KOPT-K1 (cell line): ENCODE results near the gene APOD.
"Not testable (repeated sequence)": the region's sequence is repeated elsewhere in the genome, so short reads cannot be mapped to it uniquely, and the experiment has no call there.

Experiments
- H3K27ac ChIP-seq: fragments of 200-600 bp; sonication (generic); 2 replicates; pipeline ENCODE4 v1.5.1; 2016; ENCODE audit warnings: antibody characterized with exemption, mild to moderate bottlenecking, low read depth, low read length; ENCODE audit not compliant: poor library complexity, severe bottlenecking
- H3K36me3 ChIP-seq: fragments of 200-600 bp; sonication (generic); 2 replicates; pipeline ENCODE4 v1.5.1; 2017; ENCODE audit warnings: antibody characterized with exemption, mild to moderate bottlenecking, low read length, moderate library complexity; ENCODE audit not compliant: insufficient read depth
- H3K9me3 ChIP-seq: fragments of 200-600 bp; sonication (generic); 2 replicates; pipeline ENCODE4 v1.5.1; 2017; ENCODE audit warnings: antibody characterized with exemption, low read length, mild to moderate bottlenecking; ENCODE audit not compliant: insufficient read depth, poor library complexity, severe bottlenecking

Gene APOD

DNA sequence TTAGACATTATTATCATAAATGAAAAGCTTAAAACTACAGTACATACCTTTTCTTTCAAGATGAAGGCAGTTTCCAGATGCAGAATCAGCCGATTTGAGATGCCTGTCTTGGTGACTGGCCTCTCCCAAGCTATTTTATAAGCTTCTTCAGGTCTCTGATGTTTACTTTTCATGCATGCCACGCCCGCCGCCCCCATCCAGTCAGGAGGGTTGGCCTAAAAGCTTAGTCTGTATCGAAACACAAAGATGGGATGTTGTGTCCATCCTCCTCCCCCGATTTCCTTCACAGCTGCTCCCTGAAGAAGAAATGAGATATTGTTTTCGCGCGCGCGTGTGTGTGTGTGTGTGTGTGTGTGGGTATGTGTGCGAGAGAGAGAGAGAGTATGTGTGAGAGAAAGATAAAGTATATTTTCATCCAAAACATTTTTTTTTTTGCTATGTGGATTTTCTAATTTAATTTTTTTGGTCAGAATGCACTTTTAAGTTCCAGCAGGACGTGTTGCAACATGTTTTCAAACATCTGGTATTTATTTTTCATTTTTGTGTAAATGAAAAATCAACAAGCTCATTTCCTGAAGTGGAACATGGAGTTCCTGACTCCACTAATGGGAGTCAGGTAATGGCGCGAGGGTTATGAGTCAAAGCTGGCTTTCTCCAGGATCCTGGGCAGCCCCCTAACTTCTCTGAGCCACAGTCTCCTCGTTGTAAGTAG lies at the start of gene APOD:
APOD (minus strand) TSS at position 110 of the 712 bp plus-strand sequence. CDS start 4,479 bp downstream, outside the sequence.
- no peak within 1 kb of the TSS for H3K27ac ChIP-seq
- H3K9me3 ChIP-seq, result no peaks in the 10 kb centered on the region
- H3K36me3 ChIP-seq, result no peaks in the 10 kb centered on the region

GRCh38 chr3:195633351-195633750 lies 49.6 kb upstream of the APOD start:
- H3K27ac ChIP-seq, H3K36me3 ChIP-seq, H3K9me3 ChIP-seq: not testable (repeated sequence)

DNA sequence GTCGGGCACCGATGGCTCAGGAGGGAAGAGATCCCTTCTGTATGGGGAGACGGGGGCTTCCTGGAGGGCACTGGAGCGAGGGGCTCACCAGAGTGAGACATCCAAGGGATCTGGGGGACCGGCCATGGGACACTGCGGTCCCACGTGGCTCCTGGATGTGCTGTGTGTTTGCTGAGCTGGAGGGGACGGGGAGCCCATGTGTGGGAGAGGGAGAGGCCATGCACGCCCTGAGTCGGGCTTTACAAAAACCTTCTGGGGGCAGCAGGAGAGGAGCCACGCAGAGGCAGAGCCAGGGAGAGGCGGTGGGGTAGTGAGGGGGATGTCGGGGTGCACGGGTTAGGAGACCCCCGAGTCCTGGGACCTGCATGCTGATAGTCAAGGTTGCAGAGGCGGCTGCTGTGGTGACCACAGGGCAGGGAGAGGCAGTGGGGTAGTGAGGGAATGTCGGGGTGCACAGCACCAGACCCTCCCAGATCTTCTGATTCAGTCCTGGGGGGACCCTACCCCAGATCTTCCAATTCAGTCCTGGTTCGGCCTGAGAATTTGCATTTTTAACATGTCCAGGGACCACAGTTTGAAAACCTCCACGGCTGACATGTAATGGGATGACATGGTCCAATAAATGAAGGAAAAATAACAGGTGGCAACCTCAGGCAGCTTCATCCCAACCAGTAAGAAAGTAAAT lies 48.9 kb upstream of the APOD start:
- H3K27ac ChIP-seq, H3K36me3 ChIP-seq, H3K9me3 ChIP-seq: not testable (repeated sequence)

DNA sequence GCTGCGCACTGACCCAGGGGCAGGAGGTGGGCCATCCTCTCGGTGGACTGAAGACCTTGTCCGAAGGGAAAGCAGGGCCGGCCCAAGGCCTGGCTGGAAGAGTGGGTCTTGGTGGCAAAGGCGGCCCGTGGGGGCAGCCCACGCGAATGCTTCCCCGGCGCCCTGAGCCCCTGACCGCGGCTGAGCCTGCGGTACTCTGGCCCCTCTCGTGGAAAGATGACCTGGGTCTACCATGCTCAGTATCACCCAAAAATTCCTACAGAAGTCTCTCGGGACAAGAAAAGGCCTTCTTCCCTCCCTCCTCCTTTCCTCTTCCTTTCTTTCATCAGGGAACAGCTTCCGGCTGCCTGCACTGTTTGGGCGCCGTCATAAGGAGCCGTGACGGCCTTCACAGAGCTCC lies 48.3 kb upstream of the APOD start:
- not testable (repeated sequence) for H3K27ac ChIP-seq, H3K36me3 ChIP-seq, H3K9me3 ChIP-seq

DNA sequence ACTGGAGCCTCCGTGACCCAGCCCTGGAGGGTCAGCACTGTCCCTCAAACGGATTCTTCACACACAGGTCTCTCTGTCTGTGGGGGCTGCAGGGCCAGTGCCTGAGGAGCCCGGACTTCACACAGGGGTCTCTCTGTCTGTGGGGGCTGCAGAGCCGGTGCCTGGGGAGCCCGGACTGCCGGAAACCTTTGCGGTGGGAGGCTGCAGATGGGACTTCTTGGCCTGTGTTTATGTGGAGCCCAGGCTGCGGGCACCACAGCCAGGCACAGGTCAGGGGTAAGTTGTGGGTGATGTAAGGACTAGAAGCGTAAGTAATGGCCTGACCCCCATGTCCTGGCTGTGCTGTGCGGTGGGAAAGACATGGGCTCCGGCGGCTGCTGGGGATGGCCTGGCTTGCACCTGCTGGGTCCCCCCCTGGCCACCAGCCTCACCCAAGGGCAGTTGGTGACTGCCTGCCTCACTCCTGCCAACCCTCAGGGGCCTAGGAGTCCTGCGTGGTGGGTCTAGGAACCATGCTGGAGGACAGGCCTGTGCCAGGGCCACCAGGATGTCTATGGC lies 47.3 kb upstream of the APOD start:
- H3K27ac ChIP-seq, result not testable (repeated sequence)

DNA sequence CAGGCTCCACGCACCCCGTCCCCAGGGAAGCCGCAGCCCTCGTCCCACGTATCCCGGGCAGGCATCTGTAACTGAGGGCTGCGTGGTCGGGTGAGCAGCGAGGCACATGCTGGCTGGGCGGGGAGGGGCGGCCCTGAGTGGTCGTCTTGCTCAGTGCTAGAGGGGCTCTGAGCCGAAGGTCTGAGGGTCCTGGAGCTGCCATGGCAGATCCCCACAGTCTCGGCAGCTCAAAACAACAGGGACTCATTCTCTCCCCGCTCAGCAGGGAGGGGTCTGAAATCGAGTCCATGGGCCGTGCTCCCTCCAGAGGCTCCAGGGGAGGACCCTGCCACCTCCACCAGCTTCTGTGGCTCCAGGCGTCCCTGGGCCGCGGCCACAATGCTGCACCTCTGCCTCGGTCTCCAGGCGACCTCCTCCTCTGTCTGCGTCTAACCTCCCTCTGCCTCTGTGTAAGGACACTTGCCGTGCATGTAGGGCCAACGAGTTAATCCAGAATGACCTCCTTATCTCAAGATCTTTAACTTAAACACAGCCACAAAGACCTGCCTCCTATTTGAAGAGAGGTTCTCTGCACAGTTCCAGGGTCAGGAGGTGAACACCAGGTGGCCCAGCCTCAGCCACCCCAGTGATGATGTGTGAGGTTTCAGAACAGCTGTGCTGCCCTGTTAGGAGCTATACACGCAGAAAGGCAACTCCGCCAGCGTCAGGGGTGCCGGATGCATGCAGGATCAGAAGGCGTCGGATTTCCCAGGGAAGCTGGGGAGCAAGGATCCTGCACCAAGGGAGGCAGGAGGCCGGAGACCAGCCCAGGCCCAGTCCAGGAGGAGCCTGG lies 46.6 kb upstream of the APOD start:
- not testable (repeated sequence) for H3K9me3 ChIP-seq, H3K36me3 ChIP-seq
- H3K27ac ChIP-seq, result peak overlapping the region; percentile 28

More for the DNA sequence above, 47.3 kb upstream of the APOD start:
- H3K9me3 ChIP-seq, H3K36me3 ChIP-seq: not testable (repeated sequence)

DNA sequence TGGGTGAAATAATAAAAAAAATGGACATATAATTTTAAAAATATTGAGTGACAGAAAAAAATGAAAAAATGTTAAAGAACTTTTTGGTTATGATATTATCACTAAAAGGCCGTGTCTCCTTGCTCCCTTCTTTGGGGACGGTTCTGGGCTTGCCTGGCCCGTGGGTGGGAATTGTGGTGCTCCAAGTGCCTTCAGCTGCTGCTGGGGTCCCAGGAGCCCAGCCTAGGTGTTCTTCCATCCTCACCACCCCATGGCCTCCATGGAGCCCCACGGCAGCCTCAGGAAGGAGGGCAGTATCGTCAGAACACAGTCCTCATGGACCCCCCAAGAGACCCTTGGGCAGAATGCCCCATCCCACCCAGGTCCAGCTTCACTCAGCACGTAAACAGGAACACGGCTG lies 45.9 kb upstream of the APOD start:
- H3K27ac ChIP-seq, result peak overlapping the region; percentile 28
- H3K36me3 ChIP-seq, H3K9me3 ChIP-seq: not testable (repeated sequence)

DNA sequence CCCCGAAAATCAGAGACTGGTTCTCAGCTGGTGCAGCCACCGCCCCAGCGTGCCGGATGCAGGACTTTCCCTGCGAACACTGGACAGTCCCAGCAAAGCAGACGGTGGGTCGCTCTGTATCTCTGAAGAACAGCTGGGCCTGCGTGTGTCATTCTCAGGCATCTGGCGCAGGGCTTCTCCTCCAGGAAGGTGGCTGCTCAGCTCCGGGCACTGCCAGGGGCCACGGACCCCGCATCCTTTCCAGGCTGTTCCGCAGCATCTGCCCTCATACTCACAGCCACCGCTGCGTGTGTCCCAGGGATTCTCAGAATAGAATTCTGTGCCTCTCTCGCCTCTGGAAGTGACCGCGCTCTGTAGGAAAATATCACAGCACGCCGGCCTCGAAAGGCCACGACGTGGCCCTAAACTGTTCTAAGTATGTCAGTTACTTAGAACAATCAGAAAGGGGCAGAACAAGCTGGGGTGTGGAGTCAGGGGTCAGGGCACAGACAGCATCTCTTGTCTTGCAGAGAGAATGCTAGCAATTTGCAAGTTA lies 44.7 kb upstream of the APOD start:
- not testable (repeated sequence) for H3K9me3 ChIP-seq, H3K27ac ChIP-seq, H3K36me3 ChIP-seq

- not testable (repeated sequence) for H3K9me3 ChIP-seq, H3K27ac ChIP-seq, H3K36me3 ChIP-seq
These were observed 44.0 kb upstream of the APOD start for GRCh38 chr3:195627515-195628385.

GRCh38 chr3:195624603-195625560 lies 41.1 kb upstream of the APOD start:
- H3K9me3 ChIP-seq, H3K36me3 ChIP-seq: not testable (repeated sequence)
- H3K27ac ChIP-seq, result peak overlapping the region; percentile 54

DNA sequence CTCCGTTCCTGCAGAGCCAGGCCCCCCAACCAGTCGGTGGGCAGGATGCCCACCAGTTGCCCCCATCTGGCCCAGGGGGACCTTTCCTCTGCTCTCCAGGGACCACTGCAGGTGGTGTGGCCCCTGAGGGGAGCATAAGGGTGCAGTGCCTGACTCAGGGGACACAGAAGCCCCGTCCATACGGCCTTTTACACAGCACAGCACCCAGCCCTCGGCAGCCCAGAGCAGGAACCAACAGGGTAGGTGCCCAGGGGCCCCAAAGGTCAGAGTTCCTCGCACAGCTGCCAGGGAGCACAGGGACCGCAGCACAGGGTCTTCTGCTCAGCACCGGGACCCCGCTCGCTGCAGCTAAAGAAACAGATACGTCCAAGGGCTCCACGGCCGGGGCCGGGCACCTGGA lies 40.4 kb upstream of the APOD start:
- not testable (repeated sequence) for H3K27ac ChIP-seq, H3K36me3 ChIP-seq, H3K9me3 ChIP-seq

DNA sequence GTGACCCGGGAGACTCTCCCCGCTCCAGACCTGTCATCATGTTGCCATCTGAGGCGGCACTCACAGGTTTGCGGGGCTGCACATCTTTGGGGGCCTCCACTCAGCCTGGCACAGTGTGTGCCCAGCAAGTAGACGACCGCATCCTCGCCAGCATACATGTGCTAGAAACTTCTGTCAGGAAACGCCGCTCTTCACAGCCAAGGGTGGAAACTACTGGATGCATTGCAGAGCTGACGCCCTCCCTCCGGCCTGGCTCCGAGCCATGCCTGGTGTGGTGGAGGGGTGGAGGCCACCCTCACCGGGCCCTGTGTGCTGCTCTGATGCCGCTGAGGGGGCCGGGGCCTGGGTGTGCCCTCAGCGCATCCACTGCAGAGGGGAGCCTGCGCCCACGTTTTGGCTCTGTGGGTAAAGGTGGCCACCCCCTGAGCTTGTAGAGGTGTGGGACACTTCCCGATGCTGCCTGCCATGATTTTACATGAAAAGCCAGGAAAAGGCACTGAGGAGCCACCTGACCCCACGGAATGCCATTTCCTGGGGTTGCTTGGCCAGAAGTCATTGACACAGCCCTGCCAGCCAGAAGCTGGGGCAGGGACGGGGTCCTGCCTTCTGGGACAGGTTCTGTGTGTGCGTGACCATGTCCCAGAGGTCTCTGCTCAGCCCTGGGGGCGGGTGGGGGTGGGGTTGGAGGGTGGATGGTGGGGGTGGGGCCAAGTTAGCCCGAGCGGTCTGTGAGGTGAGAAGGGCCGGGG lies 39.7 kb upstream of the APOD start:
- not testable (repeated sequence) for H3K27ac ChIP-seq, H3K9me3 ChIP-seq, H3K36me3 ChIP-seq
